ENCODE measurements around the gene SLC39A5. TPM values are rescaled to one million over a fixed set of nuclear protein-coding genes. Genes with fewer than 3 reads are reported as not detected.

SLC39A5 gene
- total and polyA plus RNA-seq, 2 experiments from 2014 or later: 167 to 179 TPM

DNA sequence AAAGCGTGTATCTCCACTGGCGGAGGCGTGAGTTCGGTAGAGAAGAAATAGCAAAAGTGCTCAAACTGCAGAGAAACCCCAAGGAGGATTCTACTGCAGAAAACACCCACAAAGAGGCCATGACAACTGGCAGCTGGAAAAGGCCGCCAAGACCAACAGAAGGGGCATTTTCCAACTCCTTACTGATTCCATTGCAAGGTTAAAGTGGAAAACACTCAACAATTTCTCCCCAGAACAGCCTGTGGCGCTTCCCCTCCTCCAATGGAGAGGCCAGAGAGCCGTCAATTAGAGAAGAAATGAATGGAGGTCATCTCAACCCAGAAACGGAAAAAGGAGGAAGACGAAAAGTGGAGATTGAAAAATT is 29.0 kb downstream of the SLC39A5 start:
- TF ChIP-seq EZH2 (IDR thresholded peaks at IDR 0.05; ENCODE audit: borderline replicate concordance): no peak
- TF ChIP-seq, protein P1, sequence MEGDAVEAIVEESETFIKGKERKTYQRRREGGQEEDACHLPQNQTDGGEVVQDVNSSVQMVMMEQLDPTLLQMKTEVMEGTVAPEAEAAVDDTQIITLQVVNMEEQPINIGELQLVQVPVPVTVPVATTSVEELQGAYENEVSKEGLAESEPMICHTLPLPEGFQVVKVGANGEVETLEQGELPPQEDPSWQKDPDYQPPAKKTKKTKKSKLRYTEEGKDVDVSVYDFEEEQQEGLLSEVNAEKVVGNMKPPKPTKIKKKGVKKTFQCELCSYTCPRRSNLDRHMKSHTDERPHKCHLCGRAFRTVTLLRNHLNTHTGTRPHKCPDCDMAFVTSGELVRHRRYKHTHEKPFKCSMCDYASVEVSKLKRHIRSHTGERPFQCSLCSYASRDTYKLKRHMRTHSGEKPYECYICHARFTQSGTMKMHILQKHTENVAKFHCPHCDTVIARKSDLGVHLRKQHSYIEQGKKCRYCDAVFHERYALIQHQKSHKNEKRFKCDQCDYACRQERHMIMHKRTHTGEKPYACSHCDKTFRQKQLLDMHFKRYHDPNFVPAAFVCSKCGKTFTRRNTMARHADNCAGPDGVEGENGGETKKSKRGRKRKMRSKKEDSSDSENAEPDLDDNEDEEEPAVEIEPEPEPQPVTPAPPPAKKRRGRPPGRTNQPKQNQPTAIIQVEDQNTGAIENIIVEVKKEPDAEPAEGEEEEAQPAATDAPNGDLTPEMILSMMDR (IDR thresholded peaks at IDR 0.05; ENCODE audit: poor library complexity): no peak
- no peak for TF ChIP-seq EZH2phosphoT487 (IDR thresholded peaks at IDR 0.05; ENCODE audit: low read depth, severe bottlenecking, unreplicated experiment)
- Histone ChIP-seq H3K27ac (peak overlapping the region; percentile 93), H4K20me1 (ENCODE audit: insufficient read depth, poor library complexity, severe bottlenecking) (peaks cover 12% of the 10 kb centered on the region), H3K9me3 (ENCODE audit: low read depth) (no peaks in the 10 kb centered on the region), H3K4me1 (ENCODE audit: insufficient read depth) (peaks cover 18% of the 10 kb centered on the region), H3K36me3 (replicated peaks; ENCODE audit: insufficient read depth, low read depth) (no peaks in the 10 kb centered on the region), H3K4me2 (peak overlapping the region; percentile 93), H3K4me3 (peak overlapping the region; percentile 100), H2AFZ (peak overlapping the region; percentile 99), H3K9me2 (replicated peaks; ENCODE audit: insufficient read depth) (no peaks in the 10 kb centered on the region), H3K79me2 (peaks cover 30% of the 10 kb centered on the region), H3K27me3 (no peaks in the 10 kb centered on the region)
- no peak for DNase-seq (ENCODE audit: low spot score)
- 35% methylated on average over 9 of the region's 9 CpGs for WGBS (ENCODE audit: low lambda C conversion rate, missing lambda C conversion rate)

DNA sequence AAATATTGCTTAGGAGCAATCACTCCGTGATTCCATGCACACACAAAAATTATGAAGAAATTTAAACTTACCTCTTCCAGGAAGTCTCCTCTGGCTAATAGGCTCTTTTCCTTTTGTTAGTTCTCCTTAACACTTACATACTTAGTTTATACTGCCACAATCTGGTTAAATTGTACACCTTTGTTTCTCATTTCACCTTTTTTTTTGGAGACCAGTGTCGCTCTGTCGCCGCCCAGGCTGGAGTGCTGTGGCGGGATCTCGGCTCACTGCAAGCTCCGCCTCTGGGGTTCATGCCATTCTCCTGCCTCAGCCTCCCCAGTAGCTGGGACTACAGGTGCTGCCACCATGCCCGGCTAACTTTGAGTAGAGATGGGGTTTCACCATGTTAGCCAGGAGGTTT is 30.5 kb downstream of the SLC39A5 start:
- Histone ChIP-seq H2AFZ (no peak overlapping the region), H3K4me1 (ENCODE audit: insufficient read depth) (peaks cover 18% of the 10 kb centered on the region), H3K9me3 (ENCODE audit: low read depth) (no peaks in the 10 kb centered on the region), H3K4me3 (no peak overlapping the region), H4K20me1 (ENCODE audit: insufficient read depth, poor library complexity, severe bottlenecking) (peaks cover 12% of the 10 kb centered on the region), H3K27me3 (no peaks in the 10 kb centered on the region), H3K79me2 (peaks cover 26% of the 10 kb centered on the region), H3K4me2 (no peak overlapping the region), H3K27ac (no peak overlapping the region), H3K9me2 (replicated peaks; ENCODE audit: insufficient read depth) (no peaks in the 10 kb centered on the region), H3K36me3 (replicated peaks; ENCODE audit: insufficient read depth, low read depth) (no peaks in the 10 kb centered on the region)
- WGBS (ENCODE audit: low lambda C conversion rate, missing lambda C conversion rate): 89% methylated on average over 8 of the region's 8 CpGs
- no peak for DNase-seq (ENCODE audit: low spot score)
- TF ChIP-seq EZH2 (IDR thresholded peaks at IDR 0.05; ENCODE audit: borderline replicate concordance) (no peak), EZH2phosphoT487 (IDR thresholded peaks at IDR 0.05; ENCODE audit: low read depth, severe bottlenecking, unreplicated experiment) (no peak)
- TF ChIP-seq, protein P1 (IDR thresholded peaks at IDR 0.05; ENCODE audit: poor library complexity): no peak

DNA sequence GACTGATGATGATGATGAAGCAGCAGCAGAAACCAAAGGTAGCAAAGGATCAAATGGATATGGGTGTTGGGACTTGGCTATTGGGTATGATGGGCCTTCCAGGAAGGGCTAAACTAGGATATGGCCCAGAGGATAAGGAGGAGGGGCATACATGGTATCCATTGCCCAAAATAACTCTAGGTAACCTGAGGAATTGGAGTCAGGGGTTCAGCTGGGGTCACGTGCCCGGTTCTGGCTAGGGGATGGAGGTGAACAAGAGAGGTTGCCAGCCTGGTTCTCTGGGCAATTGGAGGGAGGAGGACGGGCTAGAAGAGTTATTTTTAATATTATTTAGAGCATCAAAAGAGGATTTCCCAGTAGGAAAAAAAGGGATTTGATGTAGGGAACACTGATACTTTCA is 31.1 kb downstream of the SLC39A5 start:
- H3K4me1 ChIP-seq (ENCODE audit: insufficient read depth): peaks cover 18% of the 10 kb centered on the region

More for the DNA sequence above, 31.1 kb downstream of the SLC39A5 start:
- no peaks in the 10 kb centered on the region for H3K36me3 ChIP-seq (replicated peaks; ENCODE audit: insufficient read depth, low read depth)
- H4K20me1 ChIP-seq (ENCODE audit: insufficient read depth, poor library complexity, severe bottlenecking): peaks cover 12% of the 10 kb centered on the region
- no peak overlapping the region for H2AFZ ChIP-seq
- H3K9me2 ChIP-seq (replicated peaks; ENCODE audit: insufficient read depth): no peaks in the 10 kb centered on the region
- no peak overlapping the region for H3K4me3 ChIP-seq
- peaks cover 22% of the 10 kb centered on the region for H3K79me2 ChIP-seq
- H3K27me3 ChIP-seq: no peaks in the 10 kb centered on the region
- WGBS (ENCODE audit: low lambda C conversion rate, missing lambda C conversion rate): 96% methylated on average over 3 of the region's 3 CpGs
- no peaks in the 10 kb centered on the region for H3K9me3 ChIP-seq (ENCODE audit: low read depth)
- H3K27ac ChIP-seq: no peak overlapping the region
- TF ChIP-seq EZH2phosphoT487 (IDR thresholded peaks at IDR 0.05; ENCODE audit: low read depth, severe bottlenecking, unreplicated experiment): no peak
- TF ChIP-seq EZH2 (IDR thresholded peaks at IDR 0.05; ENCODE audit: borderline replicate concordance): no peak
- TF ChIP-seq, protein P1 (IDR thresholded peaks at IDR 0.05; ENCODE audit: poor library complexity): no peak
- H3K4me2 ChIP-seq: no peak overlapping the region
- DNase-seq (ENCODE audit: low spot score): no peak
